ENCODE data around the gene KLHL29. TPM values are rescaled to one million over a fixed set of nuclear protein-coding genes. Genes with fewer than 3 reads are reported as not detected.

The KLHL29 gene
- total RNA-seq, 2 donors from 2014 or later = 1.0 to 2.4 TPM

DNA sequence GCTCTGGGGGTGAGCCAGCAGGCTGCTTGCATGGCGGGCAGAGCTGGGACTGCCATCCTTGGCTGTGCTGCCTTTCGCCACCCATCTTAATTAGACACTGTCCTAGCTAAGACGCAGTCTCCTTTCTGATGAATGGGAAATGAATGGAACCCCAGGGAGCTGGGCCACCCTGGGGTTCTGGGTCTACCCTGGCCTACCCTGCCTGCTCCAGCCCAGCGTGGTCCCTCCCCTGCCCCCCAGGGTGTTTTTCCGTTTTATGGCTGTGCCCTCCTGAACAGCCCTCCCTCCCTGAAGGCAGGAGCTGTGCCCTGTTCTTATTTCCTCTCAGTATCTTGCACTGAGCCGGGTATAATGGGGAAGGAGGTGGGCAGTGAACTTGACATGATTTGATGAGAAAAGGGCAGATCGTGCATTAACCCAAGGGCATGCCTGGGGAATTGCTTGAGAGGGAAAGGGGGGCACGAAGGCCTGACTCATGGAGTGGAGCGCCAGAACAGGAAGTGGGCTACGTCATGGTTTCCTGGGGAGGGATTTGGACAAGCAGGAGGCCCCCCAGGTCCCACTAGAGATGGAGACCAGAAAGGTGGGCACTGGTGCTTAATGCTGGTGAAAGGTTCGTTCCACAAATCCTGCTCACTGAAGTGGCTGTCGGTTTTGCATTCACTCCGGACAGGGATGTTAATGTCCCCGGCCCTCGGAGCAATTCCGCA lies 165.0 kb downstream of the KLHL29 start:
- no peak for TF ChIP-seq CTCF (conservative IDR thresholded peaks at IDR 0.05)
- no peak overlapping the region for H3K27ac ChIP-seq (ENCODE audit: low read depth, low read length)
- no peak overlapping the region for H3K4me3 ChIP-seq (ENCODE audit: low read length)
- no peak overlapping the region for H3K4me3 Mint-ChIP-seq
- no peak overlapping the region for H3K9ac ChIP-seq (ENCODE audit: extremely low read depth, low read length, poor library complexity, severe bottlenecking)
- H3K27me3 Mint-ChIP-seq (ENCODE audit: insufficient read depth) = no peaks in the 10 kb centered on the region
- H3K27ac Mint-ChIP-seq = no peak overlapping the region
- no peaks in the 10 kb centered on the region for H3K9me3 Mint-ChIP-seq
- H3K4me1 Mint-ChIP-seq = peaks cover 5% of the 10 kb centered on the region
- no peaks in the 10 kb centered on the region for H3K9me3 ChIP-seq (ENCODE audit: control insufficient read depth, low read length)
- H3K36me3 ChIP-seq (ENCODE audit: control insufficient read depth, insufficient read depth, low read length) = no peaks in the 10 kb centered on the region
- no peak for DNase-seq
- H3K4me1 ChIP-seq (ENCODE audit: control insufficient read depth, insufficient read depth, low read length) = no peaks in the 10 kb centered on the region
- H3K27me3 ChIP-seq (ENCODE audit: control insufficient read depth, insufficient read depth, low read length, poor library complexity, severe bottlenecking) = no peaks in the 10 kb centered on the region
- 92 to 94% methylated on average over 12 to 16 of the region's 16 CpGs for WGBS, 2 experiments (ENCODE audit: insufficient coverage in 1 of 2, insufficient read length in 1 of 2)
- H3K36me3 Mint-ChIP-seq (ENCODE audit: low read depth) = no peaks in the 10 kb centered on the region

- Mint-ChIP-seq H3K36me3 (ENCODE audit: low read depth) (no peaks in the 10 kb centered on the region), H3K9me3 (no peaks in the 10 kb centered on the region), H3K4me3 (no peak overlapping the region), H3K27ac (no peak overlapping the region), H3K4me1 (peaks cover 5% of the 10 kb centered on the region), H3K27me3 (ENCODE audit: insufficient read depth) (no peaks in the 10 kb centered on the region)
- no peak for TF ChIP-seq CTCF (conservative IDR thresholded peaks at IDR 0.05)
- DNase-seq = no peak
- Histone ChIP-seq H3K27ac (ENCODE audit: low read depth, low read length) (no peak overlapping the region), H3K4me3 (ENCODE audit: low read length) (no peak overlapping the region), H3K4me1 (ENCODE audit: control insufficient read depth, insufficient read depth, low read length) (no peaks in the 10 kb centered on the region), H3K36me3 (ENCODE audit: control insufficient read depth, insufficient read depth, low read length) (no peaks in the 10 kb centered on the region), H3K9ac (ENCODE audit: extremely low read depth, low read length, poor library complexity, severe bottlenecking) (no peak overlapping the region), H3K27me3 (ENCODE audit: control insufficient read depth, insufficient read depth, low read length, poor library complexity, severe bottlenecking) (no peaks in the 10 kb centered on the region), H3K9me3 (ENCODE audit: control insufficient read depth, low read length) (no peaks in the 10 kb centered on the region)
- WGBS, 2 experiments (ENCODE audit: insufficient coverage in 1 of 2, insufficient read length in 1 of 2) = 89 to 91% methylated on average over 7 of the region's 7 CpGs
Measured at GRCh38 chr2:23550553-23550952, 165.6 kb downstream of the KLHL29 start.

- H3K9me3 ChIP-seq (ENCODE audit: control insufficient read depth, low read length) = no peaks in the 10 kb centered on the region
- Mint-ChIP-seq H3K9me3 (no peaks in the 10 kb centered on the region), H3K4me3 (no peak overlapping the region), H3K4me1 (peaks cover 5% of the 10 kb centered on the region), H3K27ac (no peak overlapping the region), H3K36me3 (ENCODE audit: low read depth) (no peaks in the 10 kb centered on the region), H3K27me3 (ENCODE audit: insufficient read depth) (no peaks in the 10 kb centered on the region)
- WGBS, 2 experiments (ENCODE audit: insufficient coverage in 1 of 2, insufficient read length in 1 of 2) = 63 to 88% methylated on average over 3 to 5 of the region's 5 CpGs
- H3K9ac ChIP-seq (ENCODE audit: extremely low read depth, low read length, poor library complexity, severe bottlenecking) = no peak overlapping the region
- H3K36me3 ChIP-seq (ENCODE audit: control insufficient read depth, insufficient read depth, low read length) = no peaks in the 10 kb centered on the region
- no peaks in the 10 kb centered on the region for H3K27me3 ChIP-seq (ENCODE audit: control insufficient read depth, insufficient read depth, low read length, poor library complexity, severe bottlenecking)
- TF ChIP-seq CTCF (conservative IDR thresholded peaks at IDR 0.05) = no peak
- no peak overlapping the region for H3K4me3 ChIP-seq (ENCODE audit: low read length)
- no peak for DNase-seq
- H3K4me1 ChIP-seq (ENCODE audit: control insufficient read depth, insufficient read depth, low read length) = no peaks in the 10 kb centered on the region
- H3K27ac ChIP-seq (ENCODE audit: low read depth, low read length) = no peak overlapping the region
Measured at GRCh38 chr2:23551875-23552274, 166.9 kb downstream of the KLHL29 start.

Measured in endodermal cell (in vitro differentiated cells).